ENCODE measurements around the gene TBC1D8.

- TF ChIP-seq EZH2 (IDR thresholded peaks at IDR 0.05) (no peak), CTCF (IDR thresholded peaks at IDR 0.05) (no peak), EZH2phosphoT487 (IDR thresholded peaks at IDR 0.05) (no peak)
Measured at GRCh38 chr2:101121174-101121573, 30.0 kb downstream of the TBC1D8 start.

Measured in neural progenitor cell (in vitro differentiated cells).